HepG2 (cell line): ENCODE data around the gene MPP3. TPM values are rescaled to one million over a fixed set of nuclear protein-coding genes. Genes with fewer than 3 reads are reported as not detected.

Source experiments
- CBX1 ChIP-seq: IDR thresholded peaks from one replicate; pipeline ENCODE4 v1.6.1; 2016; ENCODE audit warnings: antibody characterized with exemption, low read depth
- EP300 ChIP-seq, 3 experiments: sonication (generic) in 1 of 3; formaldehyde crosslinking in 1 of 3; IDR thresholded peaks; 2 replicates each; pipeline versions ENCODE4 v1.5.1 to v1.6.1; 2011 to 2020; ENCODE audit warnings: low read depth in 2 of 3, low read length in 2 of 3, borderline replicate concordance in 1 of 3, improper control_type of control experiment in 1 of 3, mild to moderate bottlenecking in 1 of 3, missing genetic modification reagents in 1 of 3, moderate library complexity in 1 of 3
- ERF ChIP-seq: IDR thresholded peaks from 2 replicates; pipeline ENCODE4 v1.6.1; 2018; ENCODE audit warnings: missing biosample characterization, missing genetic modification reagents
- HMGA1 ChIP-seq: sonication (generic); formaldehyde crosslinking; conservative IDR thresholded peaks from 2 replicates; pipeline ENCODE4 v1.4.0; 2020; ENCODE audit warnings: missing genetic modification reagents
- HOXA5 ChIP-seq: sonication (generic); formaldehyde crosslinking; IDR thresholded peaks from 2 replicates; pipeline ENCODE4 v1.4.0; 2020; ENCODE audit warnings: missing genetic modification reagents
- ISL2 ChIP-seq: sonication (generic); formaldehyde crosslinking; IDR thresholded peaks from 2 replicates; pipeline ENCODE4 v1.5.0; 2020; ENCODE audit warnings: missing genetic modification reagents
- NFKBIZ ChIP-seq: IDR thresholded peaks from 2 replicates; pipeline ENCODE4 v1.6.1; 2018; ENCODE audit warnings: missing genetic modification reagents, missing compliant biosample characterization
- PRDM4 ChIP-seq: sonication (generic); formaldehyde crosslinking; IDR thresholded peaks from 2 replicates; pipeline ENCODE4 v1.9.0; 2021; ENCODE audit warnings: missing genetic modification reagents, borderline replicate concordance
- RARA ChIP-seq: IDR thresholded peaks from 2 replicates; pipeline ENCODE4 v1.6.1; 2016; ENCODE audit warnings: missing genetic modification reagents, missing compliant biosample characterization
- STAG1 ChIP-seq: sonication (generic); formaldehyde crosslinking; IDR thresholded peaks from 2 replicates; pipeline ENCODE4 v1.4.0; 2020; ENCODE audit warnings: missing genetic modification reagents
- TBX2 ChIP-seq: sonication (generic); formaldehyde crosslinking; IDR thresholded peaks from 2 replicates; pipeline ENCODE4 v1.5.0; 2020; ENCODE audit warnings: missing genetic modification reagents, mild to moderate bottlenecking, borderline replicate concordance
- ZBTB7A ChIP-seq: sonication (generic); formaldehyde crosslinking; IDR thresholded peaks from 2 replicates; pipeline ENCODE4 v1.8.0; 2022; ENCODE audit warnings: mild to moderate bottlenecking, missing genetic modification reagents
- ZC3H4 ChIP-seq: sonication (generic); formaldehyde crosslinking; IDR thresholded peaks from 2 replicates; pipeline ENCODE4 v1.4.0; 2020; ENCODE audit warnings: missing genetic modification reagents, borderline replicate concordance
- ZNF263 ChIP-seq: sonication (generic); formaldehyde crosslinking; IDR thresholded peaks from 2 replicates; pipeline ENCODE4 v1.4.0; 2020; ENCODE audit warnings: missing genetic modification reagents
- ZNF430 ChIP-seq: sonication (generic); formaldehyde crosslinking; IDR thresholded peaks from 2 replicates; pipeline ENCODE4 v1.9.0; 2021; ENCODE audit warnings: mild to moderate bottlenecking, missing genetic modification reagents
- ZNF510 ChIP-seq: sonication (generic); formaldehyde crosslinking; IDR thresholded peaks from 2 replicates; pipeline ENCODE4 v1.4.0; 2020; ENCODE audit warnings: low read depth, mild to moderate bottlenecking, missing genetic modification reagents
- ZNF530 ChIP-seq: sonication (generic); formaldehyde crosslinking; IDR thresholded peaks from 2 replicates; pipeline ENCODE4 v1.5.0; 2020; ENCODE audit warnings: low read depth, mild to moderate bottlenecking, missing genetic modification reagents
- ZNF605 ChIP-seq: sonication (generic); formaldehyde crosslinking; IDR thresholded peaks from 2 replicates; pipeline ENCODE4 v1.8.0; 2022; ENCODE audit warnings: mild to moderate bottlenecking, missing genetic modification reagents
- polyA plus RNA-seq, 8 experiments: library from polyadenylated mRNA; depleted of rRNA in 3 of 8; stranded (reverse) in 7 of 8; unstranded in 1 of 8; fragments of >200 nt; fragmentation: Illumina TruSeq in 4 of 8; extraction: Trizol in 4 of 8; gene quantifications; 2 replicates each; pipeline versions ENCODE4 v1.2.1 to v1.2.3, GENCODE V29; 2011 to 2016; ENCODE audit warnings: low read depth in 4 of 8, missing spikeins in 1 of 8, mixed read lengths in 1 of 8; ENCODE audit not compliant: insufficient read depth in 1 of 8
- total RNA-seq, 5 experiments: library from RNA; depleted of rRNA; stranded (reverse); fragments of >200 nt; fragmentation: Illumina TruSeq; extraction: Trizol; gene quantifications; 2 replicates each; pipeline ENCODE4 v1.2.3, GENCODE V29; 2016; ENCODE audit warnings: low read depth in 1 of 5
- TF ChIP-seq, protein P1 (sequence below): sonication (generic); formaldehyde crosslinking; IDR thresholded peaks from 2 replicates; pipeline ENCODE4 v1.9.0; 2021; ENCODE audit warnings: mild to moderate bottlenecking, missing genetic modification reagents

The MPP3 gene
- total and polyA plus RNA-seq, 2 of the 13 experiments (the other 11 are each of a cell fraction or from before 2014, with no cell fraction given), result 0.91 to 1.8 TPM

GRCh38 chr17:43778337-43779144 is 54.4 kb downstream of the MPP3 start, which contains the start of gene DUSP3 (continued):
- TF ChIP-seq, protein P1, sequence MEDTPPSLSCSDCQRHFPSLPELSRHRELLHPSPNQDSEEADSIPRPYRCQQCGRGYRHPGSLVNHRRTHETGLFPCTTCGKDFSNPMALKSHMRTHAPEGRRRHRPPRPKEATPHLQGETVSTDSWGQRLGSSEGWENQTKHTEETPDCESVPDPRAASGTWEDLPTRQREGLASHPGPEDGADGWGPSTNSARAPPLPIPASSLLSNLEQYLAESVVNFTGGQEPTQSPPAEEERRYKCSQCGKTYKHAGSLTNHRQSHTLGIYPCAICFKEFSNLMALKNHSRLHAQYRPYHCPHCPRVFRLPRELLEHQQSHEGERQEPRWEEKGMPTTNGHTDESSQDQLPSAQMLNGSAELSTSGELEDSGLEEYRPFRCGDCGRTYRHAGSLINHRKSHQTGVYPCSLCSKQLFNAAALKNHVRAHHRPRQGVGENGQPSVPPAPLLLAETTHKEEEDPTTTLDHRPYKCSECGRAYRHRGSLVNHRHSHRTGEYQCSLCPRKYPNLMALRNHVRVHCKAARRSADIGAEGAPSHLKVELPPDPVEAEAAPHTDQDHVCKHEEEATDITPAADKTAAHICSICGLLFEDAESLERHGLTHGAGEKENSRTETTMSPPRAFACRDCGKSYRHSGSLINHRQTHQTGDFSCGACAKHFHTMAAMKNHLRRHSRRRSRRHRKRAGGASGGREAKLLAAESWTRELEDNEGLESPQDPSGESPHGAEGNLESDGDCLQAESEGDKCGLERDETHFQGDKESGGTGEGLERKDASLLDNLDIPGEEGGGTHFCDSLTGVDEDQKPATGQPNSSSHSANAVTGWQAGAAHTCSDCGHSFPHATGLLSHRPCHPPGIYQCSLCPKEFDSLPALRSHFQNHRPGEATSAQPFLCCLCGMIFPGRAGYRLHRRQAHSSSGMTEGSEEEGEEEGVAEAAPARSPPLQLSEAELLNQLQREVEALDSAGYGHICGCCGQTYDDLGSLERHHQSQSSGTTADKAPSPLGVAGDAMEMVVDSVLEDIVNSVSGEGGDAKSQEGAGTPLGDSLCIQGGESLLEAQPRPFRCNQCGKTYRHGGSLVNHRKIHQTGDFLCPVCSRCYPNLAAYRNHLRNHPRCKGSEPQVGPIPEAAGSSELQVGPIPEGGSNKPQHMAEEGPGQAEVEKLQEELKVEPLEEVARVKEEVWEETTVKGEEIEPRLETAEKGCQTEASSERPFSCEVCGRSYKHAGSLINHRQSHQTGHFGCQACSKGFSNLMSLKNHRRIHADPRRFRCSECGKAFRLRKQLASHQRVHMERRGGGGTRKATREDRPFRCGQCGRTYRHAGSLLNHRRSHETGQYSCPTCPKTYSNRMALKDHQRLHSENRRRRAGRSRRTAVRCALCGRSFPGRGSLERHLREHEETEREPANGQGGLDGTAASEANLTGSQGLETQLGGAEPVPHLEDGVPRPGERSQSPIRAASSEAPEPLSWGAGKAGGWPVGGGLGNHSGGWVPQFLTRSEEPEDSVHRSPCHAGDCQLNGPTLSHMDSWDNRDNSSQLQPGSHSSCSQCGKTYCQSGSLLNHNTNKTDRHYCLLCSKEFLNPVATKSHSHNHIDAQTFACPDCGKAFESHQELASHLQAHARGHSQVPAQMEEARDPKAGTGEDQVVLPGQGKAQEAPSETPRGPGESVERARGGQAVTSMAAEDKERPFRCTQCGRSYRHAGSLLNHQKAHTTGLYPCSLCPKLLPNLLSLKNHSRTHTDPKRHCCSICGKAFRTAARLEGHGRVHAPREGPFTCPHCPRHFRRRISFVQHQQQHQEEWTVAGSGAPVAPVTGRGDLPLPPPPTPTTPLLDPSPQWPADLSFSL (CRISPR knock-in tag), result 0 out of 2 replicates have a peak, but pooled peaks have one; percentile 28
- 0 out of 2 replicates have a peak, but pooled peaks have one; percentile 2 for TF ChIP-seq ZNF263 (CRISPR knock-in tag)
- TF ChIP-seq TBX2 (CRISPR knock-in tag), result peak; percentile 78
- no peak for TF ChIP-seq CBX1
- TF ChIP-seq RARA, result peak; percentile 55
- peak; percentile 79; the same call in 1 of the 2 replicates for TF ChIP-seq ERF (CRISPR knock-in tag)
- TF ChIP-seq ZNF430 (CRISPR knock-in tag), result peak; percentile 84
- no peak for TF ChIP-seq PRDM4 (CRISPR knock-in tag)
- 0 out of 4 replicates have a peak, but pooled peaks of 1 of the 2 experiments have one; percentile 29 for TF ChIP-seq EP300 (IDR thresholded peaks at IDR 0.05; ENCODE audit: low read depth in 2 of 2, low read length in 2 of 2)
- TF ChIP-seq EP300 (CRISPR knock-in tag; IDR thresholded peaks at IDR 0.05; ENCODE audit: borderline replicate concordance), result 0 out of 2 replicates have a peak, but pooled peaks have one; percentile 31
- 0 out of 2 replicates have a peak, but pooled peaks have one; percentile 19 for TF ChIP-seq ZNF605 (CRISPR knock-in tag)
- no peak for TF ChIP-seq ZBTB7A (CRISPR knock-in tag)
- peak; percentile 87 for TF ChIP-seq HOXA5
- peak; percentile 46; the same call in 1 of the 2 replicates for TF ChIP-seq NFKBIZ
- peak; percentile 35; the same call in 1 of the 2 replicates for TF ChIP-seq ISL2 (CRISPR knock-in tag)
- TF ChIP-seq HMGA1 (CRISPR knock-in tag), result no peak
- TF ChIP-seq ZNF530 (CRISPR knock-in tag), result no peak
- TF ChIP-seq ZC3H4 (CRISPR knock-in tag), result peak; percentile 90; the same call in 1 of the 2 replicates
- peak; percentile 82; the same call in 1 of the 2 replicates for TF ChIP-seq ZNF510 (CRISPR knock-in tag)
- TF ChIP-seq STAG1 (CRISPR knock-in tag), result no peak; the same call in 1 of the 2 replicates
